Activated CD8-positive, alpha-beta memory T cell treated with anti-CD3 and anti-CD28 coated beads for 1 hour (primary cell): Measurements from ENCODE around the gene STEAP4.

Source experiments
- DNase-seq, 2 donors: peaks; one replicate each; pipeline ENCODE4 v3.0.0-alpha.2; 2020; ENCODE audit warnings: low read depth in 1 of 2; ENCODE audit errors: extremely low read depth in 1 of 2

Gene STEAP4

DNA sequence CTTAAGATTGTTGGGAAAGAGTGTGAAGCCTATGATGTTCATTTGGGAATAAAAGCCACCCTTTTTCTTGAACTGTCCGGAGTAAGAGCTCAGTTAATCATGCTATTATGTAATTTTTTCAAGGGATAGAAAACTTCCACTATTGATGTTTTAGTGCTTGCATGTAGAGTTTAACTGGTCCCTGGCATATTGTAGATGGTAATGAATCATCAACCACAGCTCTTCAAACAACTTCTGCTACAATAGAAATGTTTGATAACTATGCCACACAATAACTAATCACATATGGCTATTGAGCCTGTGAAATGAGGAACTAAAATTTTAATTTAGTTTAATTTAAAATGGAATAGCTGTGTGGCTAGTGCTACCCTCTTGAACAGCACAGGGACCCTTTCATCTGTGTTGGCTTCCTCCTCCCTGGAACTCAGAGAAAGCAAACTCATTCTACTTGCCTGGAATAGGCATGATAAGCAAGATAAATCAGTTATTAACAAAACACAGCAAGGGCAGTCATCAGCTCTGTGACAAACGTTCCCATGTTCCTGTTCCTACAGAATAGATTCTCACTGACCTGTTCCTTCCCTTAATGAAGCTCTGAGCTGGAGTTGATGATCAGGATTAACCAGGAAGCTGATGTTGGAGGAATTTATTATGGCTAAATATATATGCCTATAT lies 82.0 kb downstream of the STEAP4 start:
- no peak for DNase-seq

DNA sequence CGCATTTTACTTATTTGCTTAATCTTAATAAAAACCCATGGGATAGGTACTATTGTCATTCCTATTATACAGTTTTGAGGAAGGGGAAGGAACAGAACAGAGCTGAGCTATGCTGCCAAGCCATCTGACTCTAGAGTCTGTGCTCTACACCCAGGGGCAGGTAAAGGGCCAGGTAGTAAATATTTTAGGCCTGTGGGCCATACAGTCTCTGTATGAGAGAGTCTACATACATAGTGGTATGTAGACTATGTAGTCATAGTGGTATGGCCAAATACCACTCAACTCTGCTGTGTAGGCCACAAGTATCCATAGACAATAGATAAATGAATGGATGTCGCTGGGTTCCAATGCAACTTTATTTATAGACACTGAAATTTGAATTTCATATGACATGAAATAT lies 83.4 kb downstream of the STEAP4 start:
- DNase-seq = no peak
